ENCODE measurements around the gene FOXP1. TPM values are rescaled to one million over a fixed set of nuclear protein-coding genes. Genes with fewer than 3 reads are reported as not detected.

The FOXP1 gene
- total and polyA plus RNA-seq, 2 donors (not counting 1 experiment from before 2014, with no cell fraction given): 91.1 to 508 TPM

- H3K27me3 Mint-ChIP-seq: peaks cover 8% of the 10 kb centered on the region
- H3K27ac Mint-ChIP-seq: peak overlapping the region; percentile 16
- Histone ChIP-seq H3K4me3 (ENCODE audit: control extremely low read depth in 1 of 5, extremely low read depth in 1 of 5, insufficient read depth in 1 of 5, low read depth in 2 of 5, low read length in 4 of 5) (no peak overlapping the region), H2AFZ (ENCODE audit: insufficient read depth, low read depth, low read length, poor library complexity, severe bottlenecking) (no peak overlapping the region), H3K27ac (ENCODE audit: low read length in 2 of 2) (no peak overlapping the region), H3K36me3 (replicated peaks in 1 of 2; ENCODE audit: control extremely low read depth in 1 of 2, control insufficient read depth in 1 of 2, extremely low read depth in 1 of 2, insufficient read depth in 2 of 2, low read length in 1 of 2) (peaks cover 0 to 9% of the 10 kb centered on the region in 2 experiments), H3K79me2 (ENCODE audit: control insufficient read depth, insufficient read depth, low read length) (peaks cover 88% of the 10 kb centered on the region), H3K4me2 (replicated peaks; ENCODE audit: low read depth, low read length, poor library complexity, severe bottlenecking) (no peak overlapping the region), H3K9ac (ENCODE audit: low read length) (no peak overlapping the region), H3K27me3 (replicated peaks in 1 of 4; ENCODE audit: control extremely low read depth in 1 of 4, control insufficient read depth in 3 of 4, insufficient read depth in 4 of 4, low read length in 3 of 4) (peaks cover 0 to 4% (median 0%) of the 10 kb centered on the region in 4 experiments), H3K9me3 (ENCODE audit: control extremely low read depth in 1 of 3, control insufficient read depth in 2 of 3, insufficient read depth in 1 of 3, low read length in 2 of 3) (no peaks in the 10 kb centered on the region), H3K4me1 (ENCODE audit: control insufficient read depth in 2 of 2, insufficient read depth in 2 of 2, low read length in 2 of 2) (peaks cover 45 to 60% of the 10 kb centered on the region in 2 donors), H4K20me1 (ENCODE audit: control insufficient read depth, insufficient read depth, low read length, poor library complexity, severe bottlenecking) (peaks cover 24% of the 10 kb centered on the region)
- ChIA-PET CTCF (no interaction called here), POLR2A (interaction anchor here (0.6 kb wide), 1 partner anchor 16 kb away, joined by 4 read pairs; no protein-coding TSS in a partner anchor)
- intact Hi-C loops (cut with micrococcal nuclease): no loop called here
- no peak overlapping the region for H3K4me3 Mint-ChIP-seq
- no peak for DNase-seq
- ATAC-seq (ENCODE audit: low read depth): no peak
- H3K9me3 Mint-ChIP-seq (ENCODE audit: insufficient read depth): no peaks in the 10 kb centered on the region
- no peak for TF ChIP-seq EZH2 (IDR thresholded peaks at IDR 0.05; ENCODE audit: borderline replicate concordance, insufficient read depth, low read depth, low read length, poor library complexity, severe bottlenecking)
- no peak for TF ChIP-seq CTCF (IDR thresholded peaks at IDR 0.05)
- H3K4me1 Mint-ChIP-seq: peaks cover 70% of the 10 kb centered on the region
These were observed 16.8 kb downstream of the FOXP1 start for GRCh38 chr3:71566776-71567175.

- peak overlapping the region; percentile 42 for H3K27ac Mint-ChIP-seq
- peaks cover 0 to 4% (median 0%) of the 10 kb centered on the region in 4 experiments for H3K27me3 ChIP-seq (replicated peaks in 1 of 4; ENCODE audit: control extremely low read depth in 1 of 4, control insufficient read depth in 3 of 4, insufficient read depth in 4 of 4, low read length in 3 of 4)
- WGBS (ENCODE audit: insufficient coverage): 79% methylated on average over 6 of the region's 8 CpGs
- peaks cover 72% of the 10 kb centered on the region for H3K4me1 Mint-ChIP-seq
- H3K4me3 ChIP-seq (ENCODE audit: control extremely low read depth in 1 of 5, extremely low read depth in 1 of 5, insufficient read depth in 1 of 5, low read depth in 2 of 5, low read length in 4 of 5): no peak overlapping the region
- TF ChIP-seq CTCF (IDR thresholded peaks at IDR 0.05): no peak
- TF ChIP-seq EZH2 (IDR thresholded peaks at IDR 0.05; ENCODE audit: borderline replicate concordance, insufficient read depth, low read depth, low read length, poor library complexity, severe bottlenecking): no peak
- peaks cover 8% of the 10 kb centered on the region for H3K27me3 Mint-ChIP-seq
- H3K4me3 Mint-ChIP-seq: peak overlapping the region; percentile 20
- H3K4me1 ChIP-seq (ENCODE audit: control insufficient read depth in 2 of 2, insufficient read depth in 2 of 2, low read length in 2 of 2): peaks cover 45 to 60% of the 10 kb centered on the region in 2 donors
- H2AFZ ChIP-seq (ENCODE audit: insufficient read depth, low read depth, low read length, poor library complexity, severe bottlenecking): no peak overlapping the region
- no peak overlapping the region for H3K27ac ChIP-seq (ENCODE audit: low read length in 2 of 2)
- H3K79me2 ChIP-seq (ENCODE audit: control insufficient read depth, insufficient read depth, low read length): peaks cover 88% of the 10 kb centered on the region
- no peak overlapping the region for H3K9ac ChIP-seq (ENCODE audit: low read length)
- ATAC-seq (ENCODE audit: low read depth) (no peak), DNase-seq (no peak)
- no peaks in the 10 kb centered on the region for H3K9me3 Mint-ChIP-seq (ENCODE audit: insufficient read depth)
- peaks cover 0 to 7% of the 10 kb centered on the region in 2 experiments for H3K36me3 ChIP-seq (replicated peaks in 1 of 2; ENCODE audit: control extremely low read depth in 1 of 2, control insufficient read depth in 1 of 2, extremely low read depth in 1 of 2, insufficient read depth in 2 of 2, low read length in 1 of 2)
- intact Hi-C loops (cut with micrococcal nuclease): loop anchor here (2.0 kb wide), 1 partner anchor 15 kb away; no protein-coding TSS in a partner anchor
- no peaks in the 10 kb centered on the region for H3K9me3 ChIP-seq (ENCODE audit: control extremely low read depth in 1 of 3, control insufficient read depth in 2 of 3, insufficient read depth in 1 of 3, low read length in 2 of 3)
- no peak overlapping the region for H3K4me2 ChIP-seq (replicated peaks; ENCODE audit: low read depth, low read length, poor library complexity, severe bottlenecking)
- CTCF ChIA-PET: no interaction called here
- POLR2A ChIA-PET: interaction anchor here (0.6 kb wide), 1 partner anchor 17 kb away, joined by 4 read pairs; no protein-coding TSS in a partner anchor
- peaks cover 32% of the 10 kb centered on the region for H4K20me1 ChIP-seq (ENCODE audit: control insufficient read depth, insufficient read depth, low read length, poor library complexity, severe bottlenecking)
These were observed 17.6 kb downstream of the FOXP1 start for GRCh38 chr3:71565976-71566375.

Measured in B cell (primary cell).